BLaER1 (cell line): ENCODE measurements around the gene SMARCE1.
A peak's percentile ranks its signal among the peaks of the same experiment; 100 is the strongest.
"Not testable (repeated sequence)": the region's sequence is repeated elsewhere in the genome, so short reads cannot be mapped to it uniquely, and the experiment has no call there.

Experiments
- H3K27ac ChIP-seq: shearing (Covaris generic); formaldehyde crosslinking; 2 replicates; pipeline ENCODE4 v1.8.1; 2022
- H3K27me3 ChIP-seq: shearing (Covaris generic); formaldehyde crosslinking; 2 replicates; pipeline ENCODE4 v1.8.1; 2022
- H3K36me3 ChIP-seq: shearing (Covaris generic); formaldehyde crosslinking; 2 replicates; pipeline ENCODE4 v1.8.1; 2022
- H3K4me1 ChIP-seq: shearing (Covaris generic); formaldehyde crosslinking; 2 replicates; pipeline ENCODE4 v1.8.1; 2022
- H3K4me2 ChIP-seq: shearing (Covaris generic); formaldehyde crosslinking; 2 replicates; pipeline ENCODE4 v1.8.1; 2022
- H3K4me3 ChIP-seq: shearing (Covaris generic); formaldehyde crosslinking; 2 replicates; pipeline ENCODE4 v1.8.1; 2022
- H3K9ac ChIP-seq: shearing (Covaris generic); formaldehyde crosslinking; 2 replicates; pipeline ENCODE4 v1.8.1; 2022
- H3K9me3 ChIP-seq: shearing (Covaris generic); formaldehyde crosslinking; 2 replicates; pipeline ENCODE4 v1.8.1; 2022
- H4K20me1 ChIP-seq: shearing (Covaris generic); formaldehyde crosslinking; 2 replicates; pipeline ENCODE4 v1.8.1; 2022
- Cebpa-rat ChIP-seq: shearing (Covaris generic); IDR thresholded peaks from 2 replicates; pipeline ENCODE4 v1.8.1; 2022

SMARCE1 gene

GRCh38 chr17:40590742-40591141 lies 56.9 kb downstream of the SMARCE1 start:
- Histone ChIP-seq H3K4me2 (no peak overlapping the region), H3K36me3 (no peaks in the 10 kb centered on the region), H3K4me3 (no peak overlapping the region), H3K9ac (no peak overlapping the region), H3K9me3 (peaks cover 21% of the 10 kb centered on the region), H3K4me1 (peaks cover 4% of the 10 kb centered on the region), H4K20me1 (no peaks in the 10 kb centered on the region), H3K27ac (no peak overlapping the region), H3K27me3 (no peaks in the 10 kb centered on the region)
- TF ChIP-seq Cebpa-rat, result no peak

GRCh38 chr17:40588552-40588951 lies 59.1 kb downstream of the SMARCE1 start:
- Histone ChIP-seq H3K4me1 (no peaks in the 10 kb centered on the region; the same call in none of the 2 replicates), H3K27me3 (no peaks in the 10 kb centered on the region), H3K9me3 (peaks cover 36% of the 10 kb centered on the region), H3K4me3 (no peak overlapping the region), H4K20me1 (no peaks in the 10 kb centered on the region), H3K9ac (no peak overlapping the region), H3K36me3 (no peaks in the 10 kb centered on the region), H3K4me2 (no peak overlapping the region), H3K27ac (no peak overlapping the region)
- no peak for TF ChIP-seq Cebpa-rat

- peaks cover 22% of the 10 kb centered on the region for H3K4me1 ChIP-seq
- H4K20me1 ChIP-seq, H3K27ac ChIP-seq, H3K4me3 ChIP-seq, H3K36me3 ChIP-seq, H3K9ac ChIP-seq, H3K27me3 ChIP-seq: not testable (repeated sequence)
- peaks cover 36% of the 10 kb centered on the region for H3K9me3 ChIP-seq
- peak overlapping the region; percentile 33; the same call in 1 of the 2 replicates for H3K4me2 ChIP-seq
These were observed 61.4 kb downstream of the SMARCE1 start for GRCh38 chr17:40586264-40586663.

GRCh38 chr17:40584950-40585349 lies 62.7 kb downstream of the SMARCE1 start:
- H4K20me1 ChIP-seq, H3K9ac ChIP-seq, H3K27ac ChIP-seq, H3K36me3 ChIP-seq, H3K27me3 ChIP-seq, H3K4me2 ChIP-seq, H3K4me3 ChIP-seq: not testable (repeated sequence)
- H3K4me1 ChIP-seq, result peaks cover 26% of the 10 kb centered on the region
- H3K9me3 ChIP-seq, result peaks cover 36% of the 10 kb centered on the region

- no peak for TF ChIP-seq Cebpa-rat
- H3K4me2 ChIP-seq, result peak overlapping the region; percentile 87
- H3K27me3 ChIP-seq, result no peaks in the 10 kb centered on the region
- H3K36me3 ChIP-seq, result no peaks in the 10 kb centered on the region
- peaks cover 20% of the 10 kb centered on the region for H3K9me3 ChIP-seq
- peak overlapping the region; percentile 43 for H3K4me3 ChIP-seq
- peaks cover 34% of the 10 kb centered on the region for H3K4me1 ChIP-seq
- peak overlapping the region; percentile 63 for H3K9ac ChIP-seq
- peak overlapping the region; percentile 84 for H3K27ac ChIP-seq
- H4K20me1 ChIP-seq, result no peaks in the 10 kb centered on the region
These were observed 65.2 kb downstream of the SMARCE1 start for GRCh38 chr17:40582328-40582901.

- Histone ChIP-seq H4K20me1 (no peaks in the 10 kb centered on the region), H3K4me1 (peaks cover 37% of the 10 kb centered on the region), H3K36me3 (no peaks in the 10 kb centered on the region), H3K9ac (no peak overlapping the region), H3K4me3 (no peak overlapping the region), H3K27me3 (no peaks in the 10 kb centered on the region), H3K27ac (no peak overlapping the region), H3K4me2 (no peak overlapping the region), H3K9me3 (peaks cover 8% of the 10 kb centered on the region)
- TF ChIP-seq Cebpa-rat, result 0 out of 2 replicates have a peak, but pooled peaks have one; percentile 28
These were observed 67.5 kb downstream of the SMARCE1 start for GRCh38 chr17:40580140-40580539.

GRCh38 chr17:40579471-40579870 lies 68.1 kb downstream of the SMARCE1 start:
- Histone ChIP-seq H3K9ac (no peak overlapping the region), H3K36me3 (no peaks in the 10 kb centered on the region), H3K4me1 (peaks cover 37% of the 10 kb centered on the region), H3K27me3 (no peaks in the 10 kb centered on the region), H3K4me2 (no peak overlapping the region), H3K27ac (no peak overlapping the region), H3K9me3 (peaks cover 6% of the 10 kb centered on the region; the same call in 1 of the 2 replicates), H3K4me3 (no peak overlapping the region), H4K20me1 (no peaks in the 10 kb centered on the region)
- no peak for TF ChIP-seq Cebpa-rat

- H3K4me3 ChIP-seq, result no peak overlapping the region
- TF ChIP-seq Cebpa-rat, result no peak
- H3K9ac ChIP-seq, result no peak overlapping the region
- H3K27ac ChIP-seq, result no peak overlapping the region
- no peaks in the 10 kb centered on the region for H3K27me3 ChIP-seq
- peak overlapping the region; percentile 47 for H3K4me2 ChIP-seq
- no peaks in the 10 kb centered on the region for H4K20me1 ChIP-seq
- H3K36me3 ChIP-seq, result no peaks in the 10 kb centered on the region
- peaks cover 19% of the 10 kb centered on the region for H3K9me3 ChIP-seq
- peaks cover 32% of the 10 kb centered on the region for H3K4me1 ChIP-seq
These were observed 70.0 kb downstream of the SMARCE1 start for GRCh38 chr17:40577611-40578065.

- no peaks in the 10 kb centered on the region for H3K27me3 ChIP-seq
- no peaks in the 10 kb centered on the region for H4K20me1 ChIP-seq
- H3K36me3 ChIP-seq, result no peaks in the 10 kb centered on the region
- H3K9ac ChIP-seq, result no peak overlapping the region
- H3K9me3 ChIP-seq, result peaks cover 27% of the 10 kb centered on the region
- peaks cover 26% of the 10 kb centered on the region for H3K4me1 ChIP-seq
- H3K4me2 ChIP-seq, result no peak overlapping the region
- H3K4me3 ChIP-seq, result no peak overlapping the region
- no peak for TF ChIP-seq Cebpa-rat
- no peak overlapping the region for H3K27ac ChIP-seq
These were observed 71.4 kb downstream of the SMARCE1 start for GRCh38 chr17:40576113-40576740.
